IgD-negative memory B cell (primary cell): Measurements from ENCODE around the gene EEFSEC. TPM values are rescaled to one million over a fixed set of nuclear protein-coding genes. Genes with fewer than 3 reads are reported as not detected.
A peak's percentile ranks its signal among the peaks of the same experiment; 100 is the strongest.

Source experiments
- H3K27ac Mint-ChIP-seq, 3 donors: one replicate each; pipeline ENCODE4 v1.8.0; 2020 to 2022; ENCODE audit warnings: mild to moderate bottlenecking in 3 of 3, mixed read lengths in 3 of 3, moderate library complexity in 1 of 3
- H3K27me3 Mint-ChIP-seq: one replicate; pipeline ENCODE4 v1.8.0; 2021; ENCODE audit warnings: mixed read lengths
- H3K36me3 Mint-ChIP-seq: one replicate; pipeline ENCODE4 v1.8.0; 2020; ENCODE audit warnings: mild to moderate bottlenecking, mixed read lengths
- H3K4me1 Mint-ChIP-seq, 3 donors: one replicate each; pipeline ENCODE4 v1.8.0; 2020 to 2022; ENCODE audit warnings: mixed read lengths in 3 of 3, mild to moderate bottlenecking in 1 of 3
- H3K4me3 Mint-ChIP-seq, 4 donors: one replicate each; pipeline ENCODE4 v1.8.0; 2020 to 2022; ENCODE audit warnings: mild to moderate bottlenecking in 4 of 4, mixed read lengths in 4 of 4, moderate library complexity in 3 of 4
- H3K9me3 Mint-ChIP-seq, 3 donors: one replicate each; pipeline ENCODE4 v1.8.0; 2020 to 2021; ENCODE audit warnings: mixed read lengths in 3 of 3, mild to moderate bottlenecking in 1 of 3
- polyA plus RNA-seq: library from polyadenylated mRNA; unstranded; fragments of 300-500 nt; fragmentation: Illumina TruSeq; gene quantifications from one replicate; pipeline ENCODE4 v1.2.3, GENCODE V29; 2021

The EEFSEC gene
- polyA plus RNA-seq, 1 donor from 2014 or later = 23.1 TPM

- Mint-ChIP-seq H3K9me3 (no peaks in the 10 kb centered on the region), H3K27me3 (peaks cover 1% of the 10 kb centered on the region), H3K27ac (no peak overlapping the region), H3K4me1 (peaks cover 0 to 4% (median 1%) of the 10 kb centered on the region in 3 donors), H3K4me3 (no peak overlapping the region), H3K36me3 (peaks cover 2% of the 10 kb centered on the region)
Observed at GRCh38 chr3:128422762-128423524, 269.7 kb downstream of the EEFSEC start.

- no peaks in the 10 kb centered on the region for H3K9me3 Mint-ChIP-seq
- peaks cover 2% of the 10 kb centered on the region for H3K36me3 Mint-ChIP-seq
- peaks cover 0 to 4% (median 1%) of the 10 kb centered on the region in 3 donors for H3K4me1 Mint-ChIP-seq
- H3K27ac Mint-ChIP-seq = no peak overlapping the region
- H3K4me3 Mint-ChIP-seq = no peak overlapping the region
- H3K27me3 Mint-ChIP-seq = peaks cover 5% of the 10 kb centered on the region
Observed at GRCh38 chr3:128423525-128424147, 270.4 kb downstream of the EEFSEC start.

GRCh38 chr3:128424508-128425069 is 271.3 kb downstream of the EEFSEC start:
- no peaks in the 10 kb centered on the region for H3K9me3 Mint-ChIP-seq
- peak overlapping the region in 1 of 3 donors; percentile 76 for H3K27ac Mint-ChIP-seq

GRCh38 chr3:128425142-128425845 is 272.0 kb downstream of the EEFSEC start:
- Mint-ChIP-seq H3K27ac (peak overlapping the region in 1 of 3 donors; percentile 76), H3K4me3 (peak overlapping the region in 1 of 4 donors; percentile 47)

More at GRCh38 chr3:128424508-128425069, 271.3 kb downstream of the EEFSEC start:
- Mint-ChIP-seq H3K4me3 (no peak overlapping the region), H3K4me1 (peaks cover 0 to 4% (median 0%) of the 10 kb centered on the region in 3 donors), H3K36me3 (peaks cover 2% of the 10 kb centered on the region), H3K27me3 (peaks cover 7% of the 10 kb centered on the region)

GRCh38 chr3:128425846-128426127 is 272.5 kb downstream of the EEFSEC start:
- Mint-ChIP-seq H3K27ac (no peak overlapping the region), H3K27me3 (peaks cover 14% of the 10 kb centered on the region), H3K4me1 (peaks cover 0 to 4% (median 0%) of the 10 kb centered on the region in 3 donors), H3K36me3 (no peaks in the 10 kb centered on the region), H3K4me3 (peak overlapping the region in 1 of 4 donors; percentile 47), H3K9me3 (no peaks in the 10 kb centered on the region)

More at GRCh38 chr3:128425142-128425845, 272.0 kb downstream of the EEFSEC start:
- Mint-ChIP-seq H3K9me3 (no peaks in the 10 kb centered on the region), H3K4me1 (peaks cover 0 to 4% (median 0%) of the 10 kb centered on the region in 3 donors), H3K27me3 (peaks cover 10% of the 10 kb centered on the region), H3K36me3 (no peaks in the 10 kb centered on the region)

- Mint-ChIP-seq H3K9me3 (no peaks in the 10 kb centered on the region), H3K4me1 (peaks cover 0 to 4% (median 0%) of the 10 kb centered on the region in 3 donors), H3K27ac (no peak overlapping the region), H3K27me3 (peaks cover 19% of the 10 kb centered on the region), H3K4me3 (no peak overlapping the region), H3K36me3 (no peaks in the 10 kb centered on the region)
Observed at GRCh38 chr3:128426128-128426921, 273.0 kb downstream of the EEFSEC start.

GRCh38 chr3:128427175-128427857 is 274.0 kb downstream of the EEFSEC start:
- no peaks in the 10 kb centered on the region for H3K9me3 Mint-ChIP-seq
- peaks cover 2 to 5% (median 4%) of the 10 kb centered on the region in 3 donors for H3K4me1 Mint-ChIP-seq
- no peaks in the 10 kb centered on the region for H3K36me3 Mint-ChIP-seq
- H3K27ac Mint-ChIP-seq = no peak overlapping the region
- peaks cover 28% of the 10 kb centered on the region for H3K27me3 Mint-ChIP-seq
- peak overlapping the region in 1 of 4 donors; percentile 12 for H3K4me3 Mint-ChIP-seq

- Mint-ChIP-seq H3K4me3 (peak overlapping the region in 1 of 4 donors; percentile 12), H3K4me1 (peaks cover 2 to 6% (median 4%) of the 10 kb centered on the region in 3 donors), H3K27ac (no peak overlapping the region), H3K9me3 (no peaks in the 10 kb centered on the region), H3K36me3 (no peaks in the 10 kb centered on the region), H3K27me3 (peaks cover 31% of the 10 kb centered on the region)
Observed at GRCh38 chr3:128427872-128428822, 274.9 kb downstream of the EEFSEC start.

GRCh38 chr3:128429275-128429674 is 276.0 kb downstream of the EEFSEC start:
- Mint-ChIP-seq H3K4me3 (no peak overlapping the region), H3K27ac (no peak overlapping the region), H3K36me3 (no peaks in the 10 kb centered on the region), H3K9me3 (no peaks in the 10 kb centered on the region), H3K4me1 (peaks cover 0 to 6% (median 2%) of the 10 kb centered on the region in 3 donors), H3K27me3 (peaks cover 33% of the 10 kb centered on the region)

GRCh38 chr3:128429751-128430150 is 276.5 kb downstream of the EEFSEC start:
- Mint-ChIP-seq H3K36me3 (no peaks in the 10 kb centered on the region), H3K4me1 (peaks cover 0 to 6% (median 2%) of the 10 kb centered on the region in 3 donors), H3K27me3 (peaks cover 32% of the 10 kb centered on the region), H3K4me3 (no peak overlapping the region), H3K27ac (no peak overlapping the region), H3K9me3 (no peaks in the 10 kb centered on the region)

- Mint-ChIP-seq H3K36me3 (no peaks in the 10 kb centered on the region), H3K9me3 (no peaks in the 10 kb centered on the region), H3K27me3 (peaks cover 32% of the 10 kb centered on the region), H3K4me1 (peaks cover 0 to 6% (median 2%) of the 10 kb centered on the region in 3 donors), H3K27ac (peak overlapping the region in 1 of 3 donors; percentile 58), H3K4me3 (no peak overlapping the region)
Observed at GRCh38 chr3:128430301-128430700, 277.0 kb downstream of the EEFSEC start.

- Mint-ChIP-seq H3K9me3 (no peaks in the 10 kb centered on the region), H3K36me3 (no peaks in the 10 kb centered on the region), H3K4me3 (no peak overlapping the region), H3K27ac (peak overlapping the region in 1 of 3 donors; percentile 58), H3K4me1 (peaks cover 0 to 6% (median 2%) of the 10 kb centered on the region in 3 donors), H3K27me3 (peaks cover 32% of the 10 kb centered on the region)
Observed at GRCh38 chr3:128430731-128431130, 277.4 kb downstream of the EEFSEC start.

GRCh38 chr3:128431803-128432300 is 278.6 kb downstream of the EEFSEC start:
- Mint-ChIP-seq H3K9me3 (no peaks in the 10 kb centered on the region), H3K27me3 (peaks cover 37% of the 10 kb centered on the region), H3K4me1 (peaks cover 0 to 6% (median 2%) of the 10 kb centered on the region in 3 donors), H3K27ac (peak overlapping the region in 1 of 3 donors; percentile 17), H3K36me3 (no peaks in the 10 kb centered on the region), H3K4me3 (peak overlapping the region in 3 of 4 donors; percentile 13 to 42 (median 30))
